Ishikawa (cell line): ENCODE results near the gene MPL.

ENCODE experiments used
- CREB1 ChIP-seq: IDR thresholded peaks from 2 replicates; pipeline ENCODE4 v1.6.1; 2012; ENCODE audit warnings: low read depth
- TCF12 ChIP-seq: IDR thresholded peaks from 2 replicates; pipeline ENCODE4 v1.6.1; 2012; ENCODE audit warnings: low read depth
- USF1 ChIP-seq: IDR thresholded peaks from 2 replicates; pipeline ENCODE4 v1.6.1; 2012

DNA sequence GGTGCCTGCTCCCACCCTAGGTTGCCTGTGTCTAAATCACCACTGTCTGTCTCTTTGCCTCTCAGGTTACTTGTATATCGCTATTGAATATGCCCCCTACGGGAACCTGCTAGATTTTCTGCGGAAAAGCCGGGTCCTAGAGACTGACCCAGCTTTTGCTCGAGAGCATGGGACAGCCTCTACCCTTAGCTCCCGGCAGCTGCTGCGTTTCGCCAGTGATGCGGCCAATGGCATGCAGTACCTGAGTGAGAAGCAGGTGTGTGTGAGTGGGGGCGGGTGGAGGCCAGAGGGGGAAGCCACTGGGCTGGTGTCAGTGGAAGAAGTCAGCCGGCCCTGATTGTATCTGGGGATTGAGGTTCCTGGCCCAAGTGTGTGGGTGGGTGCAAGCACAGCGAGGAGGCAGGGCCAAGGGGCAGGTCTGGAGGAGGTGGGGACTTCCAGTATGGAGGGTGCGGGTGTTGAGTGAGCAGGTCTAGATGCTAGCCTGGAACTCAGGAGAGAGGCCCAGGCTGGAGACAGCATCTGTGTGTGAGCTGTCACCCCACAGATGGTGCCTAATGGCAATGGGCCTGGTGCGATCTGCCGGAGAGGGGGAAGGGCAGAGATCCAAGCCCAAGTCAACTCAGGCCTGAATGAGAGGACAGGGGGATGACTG lies 19.7 kb upstream of the MPL start:
- TF ChIP-seq TCF12 (no peak), USF1 (no peak), CREB1 (no peak)
